ENCODE results near the gene NUSAP1. TPM values are rescaled to one million over a fixed set of nuclear protein-coding genes. Genes with fewer than 3 reads are reported as not detected.

NUSAP1 gene
- total RNA-seq, 1 donor from 2014 or later: 15.7 TPM

DNA sequence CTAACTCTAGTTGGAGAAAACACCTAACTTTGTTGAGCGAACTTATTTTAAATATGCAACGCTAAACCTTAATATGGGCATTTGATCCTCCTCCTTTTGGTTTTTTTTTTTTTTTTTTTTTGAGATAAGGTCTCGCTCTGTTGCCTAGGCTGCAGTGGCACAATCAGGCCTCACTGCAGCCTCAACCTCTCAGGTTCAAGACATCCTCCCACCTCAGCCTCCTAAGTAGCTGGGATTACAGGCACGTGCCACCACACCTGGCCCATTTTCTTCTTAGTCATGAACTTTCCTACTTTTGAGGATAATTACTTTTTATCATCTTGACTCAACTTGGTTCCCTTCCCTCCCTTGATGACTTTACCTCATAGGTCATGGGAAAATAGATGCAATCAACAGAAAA, 3.9 kb downstream of the NUSAP1 start:
- Mint-ChIP-seq H3K4me1 (ENCODE audit: low read depth) (peaks cover 23% of the 10 kb centered on the region), H3K9me3 (ENCODE audit: low read depth) (no peaks in the 10 kb centered on the region), H3K36me3 (ENCODE audit: low read depth) (no peaks in the 10 kb centered on the region), H3K27ac (ENCODE audit: unreplicated experiment) (no peak overlapping the region), H3K27me3 (ENCODE audit: low read depth) (no peaks in the 10 kb centered on the region), H3K4me3 (ENCODE audit: unreplicated experiment) (no peak overlapping the region)
- no peak for DNase-seq (ENCODE audit: low spot score)
- TF ChIP-seq, protein P1, sequence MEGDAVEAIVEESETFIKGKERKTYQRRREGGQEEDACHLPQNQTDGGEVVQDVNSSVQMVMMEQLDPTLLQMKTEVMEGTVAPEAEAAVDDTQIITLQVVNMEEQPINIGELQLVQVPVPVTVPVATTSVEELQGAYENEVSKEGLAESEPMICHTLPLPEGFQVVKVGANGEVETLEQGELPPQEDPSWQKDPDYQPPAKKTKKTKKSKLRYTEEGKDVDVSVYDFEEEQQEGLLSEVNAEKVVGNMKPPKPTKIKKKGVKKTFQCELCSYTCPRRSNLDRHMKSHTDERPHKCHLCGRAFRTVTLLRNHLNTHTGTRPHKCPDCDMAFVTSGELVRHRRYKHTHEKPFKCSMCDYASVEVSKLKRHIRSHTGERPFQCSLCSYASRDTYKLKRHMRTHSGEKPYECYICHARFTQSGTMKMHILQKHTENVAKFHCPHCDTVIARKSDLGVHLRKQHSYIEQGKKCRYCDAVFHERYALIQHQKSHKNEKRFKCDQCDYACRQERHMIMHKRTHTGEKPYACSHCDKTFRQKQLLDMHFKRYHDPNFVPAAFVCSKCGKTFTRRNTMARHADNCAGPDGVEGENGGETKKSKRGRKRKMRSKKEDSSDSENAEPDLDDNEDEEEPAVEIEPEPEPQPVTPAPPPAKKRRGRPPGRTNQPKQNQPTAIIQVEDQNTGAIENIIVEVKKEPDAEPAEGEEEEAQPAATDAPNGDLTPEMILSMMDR (IDR thresholded peaks at IDR 0.05): no peak

DNA sequence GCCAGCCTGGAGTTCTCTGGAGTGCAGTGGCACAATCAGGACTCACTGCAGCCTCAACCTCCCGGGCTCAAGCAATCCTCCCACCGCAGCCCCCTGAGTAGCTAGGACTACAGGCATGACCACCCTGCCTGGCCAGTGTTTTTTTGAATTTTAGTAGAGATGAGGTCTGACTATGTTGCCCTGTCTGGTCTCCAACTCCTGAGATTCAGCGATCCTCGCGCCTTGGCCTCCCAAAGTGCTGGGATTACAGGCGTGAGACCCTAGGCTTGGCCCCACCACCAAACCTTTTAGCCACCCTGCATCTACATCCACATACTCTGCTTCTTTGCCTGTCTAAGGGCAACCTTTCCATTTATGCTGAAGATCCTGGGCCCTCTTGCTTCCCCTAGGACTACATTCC, 4.4 kb downstream of the NUSAP1 start:
- TF ChIP-seq, protein P1 (IDR thresholded peaks at IDR 0.05): no peak
- H3K4me1 Mint-ChIP-seq (ENCODE audit: low read depth): peaks cover 18% of the 10 kb centered on the region
- DNase-seq (ENCODE audit: low spot score): no peak
- no peak overlapping the region for H3K27ac Mint-ChIP-seq (ENCODE audit: unreplicated experiment)
- H3K36me3 Mint-ChIP-seq (ENCODE audit: low read depth): peaks cover 2% of the 10 kb centered on the region
- H3K4me3 Mint-ChIP-seq (ENCODE audit: unreplicated experiment): no peak overlapping the region
- no peaks in the 10 kb centered on the region for H3K27me3 Mint-ChIP-seq (ENCODE audit: low read depth)
- no peaks in the 10 kb centered on the region for H3K9me3 Mint-ChIP-seq (ENCODE audit: low read depth)

DNA sequence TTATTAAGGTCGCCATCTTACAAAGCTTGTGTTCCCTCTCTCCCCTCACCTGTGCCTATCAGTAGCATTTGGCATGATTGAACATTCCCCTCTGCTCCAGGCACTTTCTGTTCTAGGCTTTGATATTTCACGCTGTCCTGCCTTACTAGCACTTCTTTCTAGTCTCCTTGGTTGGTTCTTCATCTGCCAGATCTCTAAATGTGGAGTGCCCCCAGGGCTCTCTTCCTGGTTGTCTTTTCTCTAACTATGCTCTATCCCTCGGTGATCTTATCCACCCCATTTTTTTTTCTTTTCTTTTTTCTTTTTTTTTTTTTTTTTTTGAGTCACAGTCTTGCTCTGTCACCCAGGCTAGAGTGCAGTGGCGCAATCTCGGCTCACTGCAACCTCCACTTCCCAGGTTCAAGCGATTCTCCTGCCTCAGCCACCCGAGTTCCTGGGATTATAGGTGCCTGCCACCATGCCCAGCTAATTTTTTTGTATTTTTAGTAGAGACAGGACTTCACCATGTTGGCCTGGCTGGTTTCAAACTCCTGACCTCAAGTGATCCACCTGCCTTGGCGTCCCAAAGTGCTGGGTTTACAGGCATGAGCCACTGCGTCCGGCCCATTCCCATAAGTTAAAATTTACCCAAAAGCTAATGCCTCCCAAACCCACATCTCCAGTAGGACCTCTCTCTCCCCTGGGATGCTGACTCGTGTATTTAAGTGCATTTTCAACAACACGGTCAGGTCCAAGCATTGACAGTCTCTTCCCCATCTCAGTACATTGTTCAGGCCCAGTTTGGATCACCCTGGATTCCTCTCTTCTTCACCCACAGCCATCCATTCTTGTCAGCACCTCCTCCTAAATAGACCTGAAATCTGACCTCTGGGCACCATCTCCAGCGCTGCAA, 5.2 kb downstream of the NUSAP1 start:
- Mint-ChIP-seq H3K27me3 (ENCODE audit: low read depth) (no peaks in the 10 kb centered on the region), H3K4me3 (ENCODE audit: unreplicated experiment) (no peak overlapping the region), H3K27ac (ENCODE audit: unreplicated experiment) (peak overlapping the region; percentile 25), H3K9me3 (ENCODE audit: low read depth) (no peaks in the 10 kb centered on the region), H3K4me1 (ENCODE audit: low read depth) (peaks cover 18% of the 10 kb centered on the region), H3K36me3 (ENCODE audit: low read depth) (peaks cover 2% of the 10 kb centered on the region)
- DNase-seq (ENCODE audit: low spot score): no peak
- TF ChIP-seq, protein P1 (IDR thresholded peaks at IDR 0.05): no peak

DNA sequence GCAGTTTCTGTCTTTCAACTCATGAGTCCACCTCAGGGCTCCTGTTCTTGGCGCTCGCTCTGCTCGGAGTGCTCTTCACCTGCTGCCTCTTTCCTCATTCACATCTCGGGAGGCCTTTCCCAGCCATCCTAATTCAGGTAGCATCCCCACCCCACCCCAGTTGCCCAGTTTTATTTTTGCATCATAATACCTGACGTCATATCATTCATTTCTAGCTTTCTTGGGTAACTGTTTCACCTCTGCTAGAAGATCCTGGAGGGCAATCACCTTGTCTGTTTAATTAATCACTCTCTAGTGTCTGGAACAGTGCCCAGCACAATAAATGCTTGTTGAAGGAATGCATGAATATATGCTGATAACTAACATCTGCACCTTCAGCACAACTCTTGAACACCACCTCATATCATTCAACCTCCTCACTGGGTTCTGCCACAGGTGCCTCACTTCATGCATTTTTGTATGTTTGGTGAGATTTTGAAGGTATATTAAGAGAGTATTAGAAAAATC, 7.6 kb downstream of the NUSAP1 start:
- Mint-ChIP-seq H3K4me1 (ENCODE audit: low read depth) (peaks cover 4% of the 10 kb centered on the region), H3K36me3 (ENCODE audit: low read depth) (peaks cover 2% of the 10 kb centered on the region), H3K27ac (ENCODE audit: unreplicated experiment) (no peak overlapping the region)

DNA sequence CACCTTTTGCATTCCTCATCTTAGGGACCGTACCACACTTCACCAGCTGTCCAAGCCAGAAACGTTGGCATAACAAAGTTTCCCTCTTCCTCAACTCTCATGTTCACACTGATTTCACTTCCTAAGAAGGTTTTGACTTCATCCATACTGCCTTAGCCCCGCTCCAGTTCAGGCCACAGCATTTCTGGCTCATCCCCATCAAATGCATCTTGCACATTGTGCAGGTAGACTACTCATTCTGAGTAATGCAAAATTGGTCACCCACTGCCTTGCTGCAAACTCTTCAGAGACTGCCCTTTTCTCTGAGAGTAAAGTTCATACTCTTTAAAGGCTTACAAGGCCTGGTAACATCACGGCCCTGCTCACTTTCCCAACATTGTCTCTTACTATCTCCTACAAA, 8.8 kb downstream of the NUSAP1 start:
- TF ChIP-seq, protein P1 (IDR thresholded peaks at IDR 0.05): no peak
- Mint-ChIP-seq H3K36me3 (ENCODE audit: low read depth) (peaks cover 4% of the 10 kb centered on the region), H3K4me3 (ENCODE audit: unreplicated experiment) (no peak overlapping the region), H3K27ac (ENCODE audit: unreplicated experiment) (no peak overlapping the region), H3K4me1 (ENCODE audit: low read depth) (peaks cover 4% of the 10 kb centered on the region), H3K27me3 (ENCODE audit: low read depth) (no peaks in the 10 kb centered on the region), H3K9me3 (ENCODE audit: low read depth) (no peaks in the 10 kb centered on the region)
- DNase-seq (ENCODE audit: low spot score): no peak

More for the DNA sequence above, 7.6 kb downstream of the NUSAP1 start:
- TF ChIP-seq, protein P1 (IDR thresholded peaks at IDR 0.05): no peak
- Mint-ChIP-seq H3K27me3 (ENCODE audit: low read depth) (no peaks in the 10 kb centered on the region), H3K9me3 (ENCODE audit: low read depth) (no peaks in the 10 kb centered on the region), H3K4me3 (ENCODE audit: unreplicated experiment) (no peak overlapping the region)
- no peak for DNase-seq (ENCODE audit: low spot score)
